Glutamatergic neuron (in vitro differentiated cells): ENCODE results near the gene MYOZ1. TPM values are rescaled to one million over a fixed set of nuclear protein-coding genes. Genes with fewer than 3 reads are reported as not detected.

ENCODE experiments used
- DNase-seq: peaks from one replicate; pipeline ENCODE4 v3.0.0; 2022
- H3K27ac Mint-ChIP-seq: one replicate; pipeline ENCODE4 v1.8.0; 2020; ENCODE audit warnings: mild to moderate bottlenecking, mixed read lengths, inconsistent platforms; ENCODE audit not compliant: unreplicated experiment
- H3K27me3 Mint-ChIP-seq: one replicate; pipeline ENCODE4 v1.8.0; 2020; ENCODE audit warnings: mild to moderate bottlenecking, moderate library complexity, mixed read lengths, inconsistent platforms; ENCODE audit not compliant: unreplicated experiment
- H3K36me3 Mint-ChIP-seq: one replicate; pipeline ENCODE4 v1.8.0; 2020; ENCODE audit warnings: mild to moderate bottlenecking, mixed read lengths, inconsistent platforms; ENCODE audit not compliant: unreplicated experiment
- H3K4me1 Mint-ChIP-seq: one replicate; pipeline ENCODE4 v1.8.0; 2020; ENCODE audit warnings: mild to moderate bottlenecking, low read depth, mixed read lengths, inconsistent platforms; ENCODE audit not compliant: unreplicated experiment
- H3K4me3 Mint-ChIP-seq: one replicate; pipeline ENCODE4 v1.8.0; 2020; ENCODE audit warnings: mild to moderate bottlenecking, mixed read lengths, inconsistent platforms; ENCODE audit not compliant: unreplicated experiment
- H3K9me3 Mint-ChIP-seq: one replicate; pipeline ENCODE4 v1.8.0; 2020; ENCODE audit warnings: mild to moderate bottlenecking, moderate library complexity, mixed read lengths, inconsistent platforms; ENCODE audit not compliant: unreplicated experiment
- CTCF ChIP-seq: fragments of 200-600 bp; sonication (generic); IDR thresholded peaks from one replicate; pipeline ENCODE4 v1.5.0; 2021; ENCODE audit not compliant: partially characterized antibody, unreplicated experiment
- total RNA-seq: library from RNA; stranded (reverse); fragmentation: NEBNext Ultra II Directional; extraction: Animal tissue kit (Norgen Biotek cat#: 25700); gene quantifications from one replicate; pipeline ENCODE4 v1.2.1, GENCODE V29; 2021; ENCODE audit not compliant: unreplicated experiment

Gene MYOZ1
- total RNA-seq, 1 donor from 2014 or later: 0.64 TPM

- Mint-ChIP-seq H3K4me1 (peaks cover 12% of the 10 kb centered on the region), H3K27ac (no peak overlapping the region), H3K36me3 (no peaks in the 10 kb centered on the region), H3K27me3 (no peaks in the 10 kb centered on the region), H3K4me3 (no peak overlapping the region), H3K9me3 (no peaks in the 10 kb centered on the region)
- DNase-seq: no peak
- TF ChIP-seq CTCF: no peak
Measured at GRCh38 chr10:73589563-73590126, 51.6 kb downstream of the MYOZ1 start.

- H3K4me1 Mint-ChIP-seq: peaks cover 12% of the 10 kb centered on the region
- TF ChIP-seq CTCF: no peak
- H3K9me3 Mint-ChIP-seq: no peaks in the 10 kb centered on the region
- H3K36me3 Mint-ChIP-seq: no peaks in the 10 kb centered on the region
- no peak for DNase-seq
- H3K4me3 Mint-ChIP-seq: no peak overlapping the region
- H3K27ac Mint-ChIP-seq: no peak overlapping the region
- no peaks in the 10 kb centered on the region for H3K27me3 Mint-ChIP-seq
Measured at GRCh38 chr10:73588656-73589055, 52.6 kb downstream of the MYOZ1 start.

- no peak for TF ChIP-seq CTCF
- no peak overlapping the region for H3K4me3 Mint-ChIP-seq
- DNase-seq: no peak
- no peaks in the 10 kb centered on the region for H3K36me3 Mint-ChIP-seq
- H3K27ac Mint-ChIP-seq: no peak overlapping the region
- no peaks in the 10 kb centered on the region for H3K27me3 Mint-ChIP-seq
- H3K9me3 Mint-ChIP-seq: no peaks in the 10 kb centered on the region
- peaks cover 5% of the 10 kb centered on the region for H3K4me1 Mint-ChIP-seq
Measured at GRCh38 chr10:73586583-73586984, 54.7 kb downstream of the MYOZ1 start.

- Mint-ChIP-seq H3K4me3 (no peak overlapping the region), H3K27me3 (peaks cover 1% of the 10 kb centered on the region), H3K9me3 (no peaks in the 10 kb centered on the region), H3K27ac (no peak overlapping the region), H3K36me3 (no peaks in the 10 kb centered on the region), H3K4me1 (no peaks in the 10 kb centered on the region)
- TF ChIP-seq CTCF: no peak
- no peak for DNase-seq
Measured at GRCh38 chr10:73585327-73585726, 55.9 kb downstream of the MYOZ1 start.

GRCh38 chr10:73584737-73585136, 56.5 kb downstream of the MYOZ1 start:
- no peaks in the 10 kb centered on the region for H3K4me1 Mint-ChIP-seq
- no peak for DNase-seq
- H3K36me3 Mint-ChIP-seq: no peaks in the 10 kb centered on the region
- peaks cover 1% of the 10 kb centered on the region for H3K27me3 Mint-ChIP-seq
- H3K9me3 Mint-ChIP-seq: no peaks in the 10 kb centered on the region
- no peak overlapping the region for H3K4me3 Mint-ChIP-seq
- no peak overlapping the region for H3K27ac Mint-ChIP-seq
- no peak for TF ChIP-seq CTCF
